ENCODE results near the gene ENTPD1. TPM values are rescaled to one million over a fixed set of nuclear protein-coding genes. Genes with fewer than 3 reads are reported as not detected.

The ENTPD1 gene
- total and polyA plus RNA-seq, 2 donors (not counting 1 experiment from before 2014, with no cell fraction given): 0.47 to 3.3 TPM

DNA sequence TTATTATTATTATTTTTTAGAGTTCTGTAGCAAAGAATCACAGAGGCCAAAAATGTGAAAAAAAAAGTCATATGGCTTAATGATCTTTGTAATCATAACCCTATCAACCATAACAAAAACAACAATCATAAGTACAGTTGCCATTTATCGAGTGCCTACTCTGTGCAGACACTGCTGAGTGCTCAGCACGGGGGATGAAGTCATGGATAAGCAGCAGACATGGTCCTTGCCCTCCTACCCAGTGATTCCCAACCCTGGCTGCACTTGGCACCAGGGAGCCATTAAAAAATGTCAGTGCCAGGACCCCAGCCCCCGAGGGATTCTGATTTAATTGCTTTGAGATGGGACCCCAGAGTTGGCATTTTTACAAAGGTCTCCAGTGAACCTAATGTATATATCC lies 38.2 kb downstream of the ENTPD1 start:
- H3K4me1 ChIP-seq (ENCODE audit: control insufficient read depth, extremely low read depth, insufficient read depth, low read length): peaks cover 5% of the 10 kb centered on the region
- no peak overlapping the region for H2AFZ ChIP-seq (ENCODE audit: low read length)
- no peak for DNase-seq (ENCODE audit: low read depth in 2 of 2)
- no peaks in the 10 kb centered on the region for H3K79me2 ChIP-seq (ENCODE audit: control insufficient read depth, insufficient read depth, low read length)
- H3K4me2 ChIP-seq (ENCODE audit: extremely low read depth, insufficient read depth, low read length): no peak overlapping the region
- no peak for TF ChIP-seq EZH2 (IDR thresholded peaks at IDR 0.05; ENCODE audit: low read length, missing control alignments)
- TF ChIP-seq, protein P1, sequence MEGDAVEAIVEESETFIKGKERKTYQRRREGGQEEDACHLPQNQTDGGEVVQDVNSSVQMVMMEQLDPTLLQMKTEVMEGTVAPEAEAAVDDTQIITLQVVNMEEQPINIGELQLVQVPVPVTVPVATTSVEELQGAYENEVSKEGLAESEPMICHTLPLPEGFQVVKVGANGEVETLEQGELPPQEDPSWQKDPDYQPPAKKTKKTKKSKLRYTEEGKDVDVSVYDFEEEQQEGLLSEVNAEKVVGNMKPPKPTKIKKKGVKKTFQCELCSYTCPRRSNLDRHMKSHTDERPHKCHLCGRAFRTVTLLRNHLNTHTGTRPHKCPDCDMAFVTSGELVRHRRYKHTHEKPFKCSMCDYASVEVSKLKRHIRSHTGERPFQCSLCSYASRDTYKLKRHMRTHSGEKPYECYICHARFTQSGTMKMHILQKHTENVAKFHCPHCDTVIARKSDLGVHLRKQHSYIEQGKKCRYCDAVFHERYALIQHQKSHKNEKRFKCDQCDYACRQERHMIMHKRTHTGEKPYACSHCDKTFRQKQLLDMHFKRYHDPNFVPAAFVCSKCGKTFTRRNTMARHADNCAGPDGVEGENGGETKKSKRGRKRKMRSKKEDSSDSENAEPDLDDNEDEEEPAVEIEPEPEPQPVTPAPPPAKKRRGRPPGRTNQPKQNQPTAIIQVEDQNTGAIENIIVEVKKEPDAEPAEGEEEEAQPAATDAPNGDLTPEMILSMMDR (conservative IDR thresholded peaks at IDR 0.05 in 1 of 2, IDR thresholded peaks at IDR 0.05 in 1 of 2; ENCODE audit: low read depth in 1 of 2, low read length in 2 of 2): no peak
- H3K9me3 ChIP-seq (ENCODE audit: control insufficient read depth, insufficient read depth, low read depth, low read length): no peaks in the 10 kb centered on the region
- no peaks in the 10 kb centered on the region for H3K36me3 ChIP-seq (ENCODE audit: control insufficient read depth, insufficient read depth, low read length)
- no peaks in the 10 kb centered on the region for H3K27me3 ChIP-seq (ENCODE audit: control insufficient read depth, insufficient read depth, low read length)
- H3K9ac ChIP-seq (ENCODE audit: insufficient read depth, low read length): no peak overlapping the region
- H3K27ac ChIP-seq (ENCODE audit: insufficient read depth, low read length): no peak overlapping the region
- H4K20me1 ChIP-seq (ENCODE audit: control insufficient read depth, extremely low read depth, insufficient read depth, low read length): no peaks in the 10 kb centered on the region
- H3K4me3 ChIP-seq (replicated peaks in 1 of 4; ENCODE audit: control extremely low read depth in 1 of 4, insufficient read depth in 1 of 4, low read depth in 3 of 4, low read length in 4 of 4): no peak overlapping the region

DNA sequence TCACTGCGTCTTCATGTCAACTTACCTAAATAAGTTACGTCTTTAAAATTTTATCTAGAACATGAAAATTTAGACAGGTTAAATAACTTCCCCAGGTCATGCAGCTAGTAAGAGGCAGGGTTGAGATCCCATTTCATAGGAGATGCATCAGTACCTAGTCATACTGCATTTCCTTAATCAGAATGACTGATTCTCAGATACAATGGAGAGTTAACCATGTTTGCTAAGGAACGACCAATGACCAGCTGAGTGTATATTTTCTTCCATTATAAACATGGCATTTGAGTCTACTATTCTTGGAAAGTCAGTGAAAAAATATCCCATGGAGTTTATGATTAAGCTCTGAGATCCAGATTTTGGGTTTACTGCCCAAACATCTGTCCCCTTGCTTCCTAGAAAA lies 39.6 kb downstream of the ENTPD1 start:
- H3K36me3 ChIP-seq (ENCODE audit: control insufficient read depth, insufficient read depth, low read length): no peaks in the 10 kb centered on the region
- H3K9me3 ChIP-seq (ENCODE audit: control insufficient read depth, insufficient read depth, low read depth, low read length): no peaks in the 10 kb centered on the region
- TF ChIP-seq EZH2 (IDR thresholded peaks at IDR 0.05; ENCODE audit: low read length, missing control alignments): no peak
- TF ChIP-seq, protein P1 (conservative IDR thresholded peaks at IDR 0.05 in 1 of 2, IDR thresholded peaks at IDR 0.05 in 1 of 2; ENCODE audit: low read depth in 1 of 2, low read length in 2 of 2): no peak
- no peak overlapping the region for H2AFZ ChIP-seq (ENCODE audit: low read length)
- H3K4me3 ChIP-seq (replicated peaks in 1 of 4; ENCODE audit: control extremely low read depth in 1 of 4, insufficient read depth in 1 of 4, low read depth in 3 of 4, low read length in 4 of 4): no peak overlapping the region
- no peak overlapping the region for H3K27ac ChIP-seq (ENCODE audit: insufficient read depth, low read length)
- H3K27me3 ChIP-seq (ENCODE audit: control insufficient read depth, insufficient read depth, low read length): no peaks in the 10 kb centered on the region
- H3K4me2 ChIP-seq (ENCODE audit: extremely low read depth, insufficient read depth, low read length): no peak overlapping the region
- H4K20me1 ChIP-seq (ENCODE audit: control insufficient read depth, extremely low read depth, insufficient read depth, low read length): no peaks in the 10 kb centered on the region
- H3K4me1 ChIP-seq (ENCODE audit: control insufficient read depth, extremely low read depth, insufficient read depth, low read length): no peaks in the 10 kb centered on the region
- DNase-seq (ENCODE audit: low read depth in 2 of 2): no peak
- no peaks in the 10 kb centered on the region for H3K79me2 ChIP-seq (ENCODE audit: control insufficient read depth, insufficient read depth, low read length)
- H3K9ac ChIP-seq (ENCODE audit: insufficient read depth, low read length): no peak overlapping the region

DNA sequence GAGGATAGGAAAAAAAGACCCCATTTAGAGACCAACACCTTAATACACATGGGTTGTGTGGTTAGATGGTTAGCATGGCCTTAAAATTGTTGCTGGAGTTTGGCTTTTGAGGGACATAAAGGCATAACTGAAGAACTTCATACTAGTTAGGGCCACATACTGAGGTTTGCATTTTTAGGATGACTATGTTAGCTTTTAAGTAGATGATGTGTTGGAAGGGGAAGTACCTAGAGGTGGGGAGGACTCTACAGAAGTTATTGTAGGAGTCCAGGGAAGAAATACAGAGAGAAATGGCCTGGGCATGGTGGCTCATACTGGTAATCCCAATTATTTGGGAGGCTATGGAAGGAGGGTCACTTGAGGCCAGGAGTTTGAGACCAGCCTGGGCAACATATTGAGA lies 40.5 kb downstream of the ENTPD1 start:
- no peaks in the 10 kb centered on the region for H4K20me1 ChIP-seq (ENCODE audit: control insufficient read depth, extremely low read depth, insufficient read depth, low read length)
- no peak overlapping the region for H2AFZ ChIP-seq (ENCODE audit: low read length)
- H3K27ac ChIP-seq (ENCODE audit: insufficient read depth, low read length): no peak overlapping the region
- H3K4me2 ChIP-seq (ENCODE audit: extremely low read depth, insufficient read depth, low read length): no peak overlapping the region
- no peaks in the 10 kb centered on the region for H3K79me2 ChIP-seq (ENCODE audit: control insufficient read depth, insufficient read depth, low read length)
- TF ChIP-seq, protein P1 (conservative IDR thresholded peaks at IDR 0.05 in 1 of 2, IDR thresholded peaks at IDR 0.05 in 1 of 2; ENCODE audit: low read depth in 1 of 2, low read length in 2 of 2): no peak
- no peak for TF ChIP-seq EZH2 (IDR thresholded peaks at IDR 0.05; ENCODE audit: low read length, missing control alignments)
- no peaks in the 10 kb centered on the region for H3K27me3 ChIP-seq (ENCODE audit: control insufficient read depth, insufficient read depth, low read length)
- no peak for DNase-seq (ENCODE audit: low read depth in 2 of 2)
- H3K9me3 ChIP-seq (ENCODE audit: control insufficient read depth, insufficient read depth, low read depth, low read length): no peaks in the 10 kb centered on the region
- no peak overlapping the region for H3K9ac ChIP-seq (ENCODE audit: insufficient read depth, low read length)
- H3K36me3 ChIP-seq (ENCODE audit: control insufficient read depth, insufficient read depth, low read length): no peaks in the 10 kb centered on the region
- no peaks in the 10 kb centered on the region for H3K4me1 ChIP-seq (ENCODE audit: control insufficient read depth, extremely low read depth, insufficient read depth, low read length)
- H3K4me3 ChIP-seq (replicated peaks in 1 of 4; ENCODE audit: control extremely low read depth in 1 of 4, insufficient read depth in 1 of 4, low read depth in 3 of 4, low read length in 4 of 4): no peak overlapping the region

All from fibroblast of lung (primary cell).